Glutamatergic neuron (in vitro differentiated cells): ENCODE results near the gene CDC42BPA. TPM values are rescaled to one million over a fixed set of nuclear protein-coding genes. Genes with fewer than 3 reads are reported as not detected.

Source experiments
- DNase-seq: peaks from one replicate; pipeline ENCODE4 v3.0.0; 2022
- H3K27ac Mint-ChIP-seq: one replicate; pipeline ENCODE4 v1.8.0; 2020; ENCODE audit warnings: mild to moderate bottlenecking, mixed read lengths, inconsistent platforms; ENCODE audit not compliant: unreplicated experiment
- H3K27me3 Mint-ChIP-seq: one replicate; pipeline ENCODE4 v1.8.0; 2020; ENCODE audit warnings: mild to moderate bottlenecking, moderate library complexity, mixed read lengths, inconsistent platforms; ENCODE audit not compliant: unreplicated experiment
- H3K36me3 Mint-ChIP-seq: one replicate; pipeline ENCODE4 v1.8.0; 2020; ENCODE audit warnings: mild to moderate bottlenecking, mixed read lengths, inconsistent platforms; ENCODE audit not compliant: unreplicated experiment
- H3K4me1 Mint-ChIP-seq: one replicate; pipeline ENCODE4 v1.8.0; 2020; ENCODE audit warnings: mild to moderate bottlenecking, low read depth, mixed read lengths, inconsistent platforms; ENCODE audit not compliant: unreplicated experiment
- H3K4me3 Mint-ChIP-seq: one replicate; pipeline ENCODE4 v1.8.0; 2020; ENCODE audit warnings: mild to moderate bottlenecking, mixed read lengths, inconsistent platforms; ENCODE audit not compliant: unreplicated experiment
- H3K9me3 Mint-ChIP-seq: one replicate; pipeline ENCODE4 v1.8.0; 2020; ENCODE audit warnings: mild to moderate bottlenecking, moderate library complexity, mixed read lengths, inconsistent platforms; ENCODE audit not compliant: unreplicated experiment
- total RNA-seq: library from RNA; stranded (reverse); fragmentation: NEBNext Ultra II Directional; extraction: Animal tissue kit (Norgen Biotek cat#: 25700); gene quantifications from one replicate; pipeline ENCODE4 v1.2.1, GENCODE V29; 2021; ENCODE audit not compliant: unreplicated experiment
- TF ChIP-seq, protein P1 (sequence below): fragments of 200-600 bp; sonication (generic); IDR thresholded peaks from one replicate; pipeline ENCODE4 v1.5.0; 2021; ENCODE audit not compliant: partially characterized antibody, unreplicated experiment

The CDC42BPA gene
- total RNA-seq, 1 donor from 2014 or later = 66.0 TPM

DNA sequence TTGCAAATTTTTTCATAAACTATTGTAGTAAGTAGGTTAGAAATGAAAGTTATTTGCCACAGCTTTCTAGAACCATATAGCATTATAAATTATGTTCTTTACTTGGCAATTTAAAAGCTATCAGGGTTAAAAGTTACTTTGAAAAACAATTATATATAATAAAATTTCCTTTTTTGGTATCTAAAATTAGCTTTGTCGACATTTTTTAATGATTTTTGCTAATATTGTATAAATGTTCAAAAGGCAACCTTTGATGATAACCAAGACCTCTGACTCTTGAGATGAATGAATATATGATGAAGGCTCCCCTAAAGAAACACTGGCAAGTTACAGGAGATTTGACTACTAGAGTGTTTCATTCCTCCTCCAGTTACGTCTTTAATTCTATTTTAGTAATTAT, 121.2 kb downstream of the CDC42BPA start:
- TF ChIP-seq, protein P1, sequence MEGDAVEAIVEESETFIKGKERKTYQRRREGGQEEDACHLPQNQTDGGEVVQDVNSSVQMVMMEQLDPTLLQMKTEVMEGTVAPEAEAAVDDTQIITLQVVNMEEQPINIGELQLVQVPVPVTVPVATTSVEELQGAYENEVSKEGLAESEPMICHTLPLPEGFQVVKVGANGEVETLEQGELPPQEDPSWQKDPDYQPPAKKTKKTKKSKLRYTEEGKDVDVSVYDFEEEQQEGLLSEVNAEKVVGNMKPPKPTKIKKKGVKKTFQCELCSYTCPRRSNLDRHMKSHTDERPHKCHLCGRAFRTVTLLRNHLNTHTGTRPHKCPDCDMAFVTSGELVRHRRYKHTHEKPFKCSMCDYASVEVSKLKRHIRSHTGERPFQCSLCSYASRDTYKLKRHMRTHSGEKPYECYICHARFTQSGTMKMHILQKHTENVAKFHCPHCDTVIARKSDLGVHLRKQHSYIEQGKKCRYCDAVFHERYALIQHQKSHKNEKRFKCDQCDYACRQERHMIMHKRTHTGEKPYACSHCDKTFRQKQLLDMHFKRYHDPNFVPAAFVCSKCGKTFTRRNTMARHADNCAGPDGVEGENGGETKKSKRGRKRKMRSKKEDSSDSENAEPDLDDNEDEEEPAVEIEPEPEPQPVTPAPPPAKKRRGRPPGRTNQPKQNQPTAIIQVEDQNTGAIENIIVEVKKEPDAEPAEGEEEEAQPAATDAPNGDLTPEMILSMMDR = no peak
- peaks cover 1% of the 10 kb centered on the region for H3K27me3 Mint-ChIP-seq
- H3K27ac Mint-ChIP-seq = no peak overlapping the region
- no peaks in the 10 kb centered on the region for H3K36me3 Mint-ChIP-seq
- H3K4me3 Mint-ChIP-seq = no peak overlapping the region
- no peak for DNase-seq
- H3K9me3 Mint-ChIP-seq = no peaks in the 10 kb centered on the region
- H3K4me1 Mint-ChIP-seq = peaks cover 2% of the 10 kb centered on the region

DNA sequence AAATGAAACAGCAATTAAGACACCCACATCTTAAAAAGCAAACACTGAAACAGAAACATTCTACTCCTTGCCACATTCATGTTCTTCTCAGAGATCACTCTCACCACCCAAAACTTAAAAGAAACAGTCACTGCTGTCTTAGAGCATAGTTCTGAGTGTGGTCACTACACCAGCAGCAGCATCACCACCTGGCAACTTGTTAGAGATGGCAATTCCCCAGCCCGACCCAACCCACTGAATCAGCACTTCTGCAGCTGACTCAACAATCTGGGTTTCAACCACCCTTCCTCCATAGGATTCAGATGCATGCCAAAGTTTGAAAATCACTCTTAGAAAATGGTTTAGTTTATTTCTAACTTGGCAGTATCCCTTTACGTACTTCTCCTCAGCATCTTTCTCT, 126.1 kb downstream of the CDC42BPA start:
- Mint-ChIP-seq H3K27ac (no peak overlapping the region), H3K9me3 (no peaks in the 10 kb centered on the region), H3K27me3 (peaks cover 1% of the 10 kb centered on the region), H3K4me1 (peaks cover 2% of the 10 kb centered on the region), H3K4me3 (no peak overlapping the region), H3K36me3 (no peaks in the 10 kb centered on the region)
- no peak for DNase-seq
- TF ChIP-seq, protein P1 = no peak

DNA sequence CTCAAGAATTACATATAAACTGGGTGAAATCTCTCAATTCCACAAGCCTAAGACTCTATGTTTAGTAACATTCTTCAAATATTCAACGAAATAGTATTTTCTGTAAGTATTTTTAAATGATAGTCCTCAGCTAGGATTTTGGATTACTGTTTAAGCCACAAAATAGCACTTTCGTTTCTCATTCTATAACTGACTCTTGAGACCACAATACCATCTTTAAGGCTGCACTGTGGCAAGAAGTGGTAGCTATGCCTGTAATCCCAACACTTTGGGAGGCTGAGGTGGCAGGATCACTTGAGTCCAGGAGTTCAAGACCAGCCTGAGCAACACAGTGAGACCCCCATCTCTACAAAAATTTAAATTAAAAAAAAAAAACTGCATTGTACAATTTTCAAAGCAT, 126.7 kb downstream of the CDC42BPA start:
- H3K4me3 Mint-ChIP-seq = no peak overlapping the region
- peaks cover 1% of the 10 kb centered on the region for H3K27me3 Mint-ChIP-seq
- no peak overlapping the region for H3K27ac Mint-ChIP-seq
- H3K9me3 Mint-ChIP-seq = no peaks in the 10 kb centered on the region
- H3K4me1 Mint-ChIP-seq = peaks cover 2% of the 10 kb centered on the region
- TF ChIP-seq, protein P1 = no peak
- no peak for DNase-seq
- H3K36me3 Mint-ChIP-seq = no peaks in the 10 kb centered on the region

DNA sequence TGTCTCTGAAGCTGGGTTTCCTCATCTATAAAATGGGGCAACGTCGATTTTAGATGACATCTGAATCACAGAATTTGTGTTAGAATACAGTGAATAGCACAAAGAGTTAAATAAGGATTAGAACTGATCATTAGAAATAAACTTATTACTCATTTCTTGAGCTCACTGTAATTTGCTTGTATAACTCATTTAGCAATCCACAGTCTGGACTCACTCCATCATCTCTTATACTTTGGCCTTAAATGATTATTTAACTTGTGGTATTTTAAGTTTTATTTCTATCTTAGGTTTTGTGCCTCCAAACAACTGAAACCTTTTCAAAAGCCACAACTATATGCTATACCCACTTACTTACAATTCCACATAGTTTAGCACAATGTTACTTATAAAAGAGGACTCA, 128.0 kb downstream of the CDC42BPA start:
- Mint-ChIP-seq H3K9me3 (no peaks in the 10 kb centered on the region), H3K27ac (no peak overlapping the region), H3K27me3 (no peaks in the 10 kb centered on the region), H3K36me3 (no peaks in the 10 kb centered on the region), H3K4me1 (peaks cover 2% of the 10 kb centered on the region), H3K4me3 (no peak overlapping the region)
- no peak for DNase-seq
- TF ChIP-seq, protein P1 = no peak

DNA sequence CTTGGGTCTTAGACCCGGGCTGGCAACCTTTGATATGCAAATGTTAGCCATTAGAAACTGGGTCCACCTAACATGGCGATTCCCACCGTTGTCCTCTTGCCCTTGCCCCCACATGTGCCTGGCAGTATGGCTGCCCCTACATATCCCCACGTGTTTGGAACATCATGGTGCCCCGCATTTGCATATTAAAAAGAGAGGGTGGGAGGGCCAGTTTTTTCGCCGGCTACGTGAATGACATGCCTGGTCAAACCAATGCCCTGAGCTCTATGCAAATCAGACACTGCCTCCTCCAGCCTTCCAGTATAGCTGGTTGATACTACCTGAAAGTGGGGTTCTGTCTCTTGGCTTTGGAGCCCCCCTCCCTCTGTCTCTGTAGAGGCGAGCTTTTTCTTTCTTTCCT, 133.0 kb downstream of the CDC42BPA start:
- no peaks in the 10 kb centered on the region for H3K4me1 Mint-ChIP-seq
- H3K27ac Mint-ChIP-seq = no peak overlapping the region
- no peaks in the 10 kb centered on the region for H3K27me3 Mint-ChIP-seq
- no peaks in the 10 kb centered on the region for H3K36me3 Mint-ChIP-seq
- H3K4me3 Mint-ChIP-seq = no peak overlapping the region
- DNase-seq = no peak
- H3K9me3 Mint-ChIP-seq = no peaks in the 10 kb centered on the region
- TF ChIP-seq, protein P1 = no peak
